Measurements from ENCODE around the gene MTUS2.

DNA sequence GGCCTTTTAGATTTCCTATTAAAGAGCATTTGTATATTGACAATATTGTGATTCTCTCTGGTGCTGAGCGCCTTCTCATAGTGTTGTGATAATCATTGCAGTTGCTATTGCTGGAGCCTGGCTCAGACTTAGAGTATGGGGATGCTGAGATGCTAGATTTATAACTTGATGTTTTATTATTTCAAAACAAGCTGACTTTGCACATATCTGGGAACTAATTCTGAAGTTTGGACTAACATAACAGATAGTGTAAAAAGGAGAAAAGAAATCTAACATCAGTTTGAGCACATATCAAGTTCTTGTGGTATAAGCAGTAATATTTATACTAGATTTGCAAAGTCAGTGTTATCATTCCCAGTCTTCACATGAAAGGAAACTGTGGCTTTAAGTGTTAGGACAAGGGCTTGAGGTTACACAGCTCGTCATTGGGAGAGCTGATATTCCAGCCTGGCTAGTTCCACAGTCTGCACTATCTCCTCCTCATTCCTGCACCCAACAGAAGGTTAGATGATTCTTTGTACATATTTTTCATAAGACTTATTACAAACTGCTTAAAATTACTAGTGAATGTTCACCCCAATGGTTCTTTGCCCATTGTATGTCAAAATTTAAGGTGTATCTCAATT is 279.8 kb downstream of the MTUS2 start:
- TF ChIP-seq, protein P1, sequence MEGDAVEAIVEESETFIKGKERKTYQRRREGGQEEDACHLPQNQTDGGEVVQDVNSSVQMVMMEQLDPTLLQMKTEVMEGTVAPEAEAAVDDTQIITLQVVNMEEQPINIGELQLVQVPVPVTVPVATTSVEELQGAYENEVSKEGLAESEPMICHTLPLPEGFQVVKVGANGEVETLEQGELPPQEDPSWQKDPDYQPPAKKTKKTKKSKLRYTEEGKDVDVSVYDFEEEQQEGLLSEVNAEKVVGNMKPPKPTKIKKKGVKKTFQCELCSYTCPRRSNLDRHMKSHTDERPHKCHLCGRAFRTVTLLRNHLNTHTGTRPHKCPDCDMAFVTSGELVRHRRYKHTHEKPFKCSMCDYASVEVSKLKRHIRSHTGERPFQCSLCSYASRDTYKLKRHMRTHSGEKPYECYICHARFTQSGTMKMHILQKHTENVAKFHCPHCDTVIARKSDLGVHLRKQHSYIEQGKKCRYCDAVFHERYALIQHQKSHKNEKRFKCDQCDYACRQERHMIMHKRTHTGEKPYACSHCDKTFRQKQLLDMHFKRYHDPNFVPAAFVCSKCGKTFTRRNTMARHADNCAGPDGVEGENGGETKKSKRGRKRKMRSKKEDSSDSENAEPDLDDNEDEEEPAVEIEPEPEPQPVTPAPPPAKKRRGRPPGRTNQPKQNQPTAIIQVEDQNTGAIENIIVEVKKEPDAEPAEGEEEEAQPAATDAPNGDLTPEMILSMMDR (IDR thresholded peaks at IDR 0.05) = no peak
- TF ChIP-seq POLR2A (IDR thresholded peaks at IDR 0.05) = no peak

All from stomach (tissue), 4 donors.